ENCODE results near the gene GATAD2B.
A peak's percentile ranks its signal among the peaks of the same experiment; 100 is the strongest.
"Not testable (repeated sequence)": the region's sequence is repeated elsewhere in the genome, so short reads cannot be mapped to it uniquely, and the experiment has no call there.

Gene GATAD2B

DNA sequence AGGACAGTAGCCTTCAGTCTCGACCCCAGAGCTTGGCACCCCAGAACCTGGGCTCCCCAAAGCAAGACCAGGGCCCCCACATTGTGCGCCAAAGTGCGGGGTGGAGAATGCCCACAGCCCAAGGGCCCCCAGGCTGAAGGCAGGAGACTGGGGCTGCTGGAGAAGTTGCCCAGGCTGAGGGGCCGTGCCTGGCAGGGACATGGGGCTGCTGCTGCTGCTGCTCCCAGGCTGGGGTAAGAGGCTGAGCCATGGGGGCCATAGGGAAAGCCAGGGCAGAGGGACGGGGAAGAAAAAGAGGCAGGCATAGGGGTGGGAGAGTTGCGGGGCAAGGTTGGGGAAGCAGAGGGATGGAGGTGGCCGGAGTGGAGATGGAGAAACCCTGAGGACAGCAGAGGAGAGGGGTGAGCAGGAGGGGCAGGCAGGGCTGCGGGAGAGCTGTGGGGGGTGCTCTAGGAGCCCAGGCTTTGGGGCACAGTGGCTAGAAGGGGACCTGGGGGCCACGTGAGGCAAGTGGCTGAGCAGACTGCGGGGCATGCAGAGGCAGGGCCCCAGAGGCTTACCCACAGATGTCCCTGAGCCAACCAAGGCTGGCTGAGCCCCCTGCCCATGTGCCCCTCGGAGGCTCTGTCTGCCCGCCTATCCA lies 128.7 kb downstream of the GATAD2B start:
- no peak for DNase-seq

DNA sequence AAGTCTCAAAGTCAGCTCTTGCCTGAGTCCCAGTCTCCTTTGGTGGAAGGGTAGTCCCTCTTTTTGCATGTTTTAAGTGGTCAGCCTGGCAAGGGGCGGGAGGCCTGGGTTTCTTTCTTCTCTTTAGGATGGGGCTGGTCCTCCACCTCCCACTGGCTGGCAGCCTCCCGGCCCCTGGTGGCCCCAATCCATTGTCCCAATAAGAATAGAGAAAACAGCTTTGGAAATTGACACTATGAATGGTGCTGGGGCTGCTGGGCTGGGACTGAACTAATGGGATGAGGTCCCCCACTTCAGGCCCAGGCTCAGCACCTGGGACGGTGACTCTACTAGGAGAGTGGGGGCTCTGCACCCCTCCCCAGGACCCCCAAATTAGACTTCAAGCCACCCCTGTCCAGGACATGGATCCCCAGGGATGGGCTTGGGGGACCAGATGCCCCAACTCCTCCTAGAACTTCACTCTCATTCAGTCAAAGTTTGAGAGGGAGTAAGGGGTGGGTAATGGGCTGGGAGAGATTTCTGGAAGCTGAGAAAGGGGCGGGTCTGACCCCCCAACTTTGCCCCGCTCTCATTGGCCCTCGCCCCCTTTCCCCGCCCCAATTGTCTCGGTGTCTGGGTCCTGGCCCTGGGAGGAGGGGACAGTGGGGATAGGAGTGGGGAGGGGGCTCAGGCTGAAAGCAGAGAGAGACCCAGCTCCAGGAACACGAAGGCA lies 129.4 kb downstream of the GATAD2B start:
- DNase-seq: no peak

DNA sequence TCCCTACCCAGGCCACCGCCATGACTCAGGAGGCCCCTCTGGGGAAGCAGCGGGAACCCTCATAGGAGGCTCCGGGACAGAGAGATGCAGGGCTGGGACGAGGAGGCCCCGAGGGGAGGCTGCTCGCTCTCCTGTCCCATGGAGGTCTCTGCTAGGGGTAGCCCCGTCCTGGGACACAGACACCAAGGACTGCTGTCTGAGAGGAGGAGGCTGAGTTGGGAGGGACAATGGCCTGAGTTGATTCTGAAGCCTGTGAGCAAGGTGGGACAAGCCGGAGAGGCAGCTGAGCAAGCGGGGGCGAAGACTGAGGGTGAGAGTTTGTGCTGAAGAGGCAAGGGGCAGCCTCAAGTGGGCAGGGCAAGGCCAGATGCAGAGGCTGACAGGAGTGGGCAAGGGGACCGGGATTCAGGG lies 130.1 kb downstream of the GATAD2B start:
- DNase-seq: no peak

DNA sequence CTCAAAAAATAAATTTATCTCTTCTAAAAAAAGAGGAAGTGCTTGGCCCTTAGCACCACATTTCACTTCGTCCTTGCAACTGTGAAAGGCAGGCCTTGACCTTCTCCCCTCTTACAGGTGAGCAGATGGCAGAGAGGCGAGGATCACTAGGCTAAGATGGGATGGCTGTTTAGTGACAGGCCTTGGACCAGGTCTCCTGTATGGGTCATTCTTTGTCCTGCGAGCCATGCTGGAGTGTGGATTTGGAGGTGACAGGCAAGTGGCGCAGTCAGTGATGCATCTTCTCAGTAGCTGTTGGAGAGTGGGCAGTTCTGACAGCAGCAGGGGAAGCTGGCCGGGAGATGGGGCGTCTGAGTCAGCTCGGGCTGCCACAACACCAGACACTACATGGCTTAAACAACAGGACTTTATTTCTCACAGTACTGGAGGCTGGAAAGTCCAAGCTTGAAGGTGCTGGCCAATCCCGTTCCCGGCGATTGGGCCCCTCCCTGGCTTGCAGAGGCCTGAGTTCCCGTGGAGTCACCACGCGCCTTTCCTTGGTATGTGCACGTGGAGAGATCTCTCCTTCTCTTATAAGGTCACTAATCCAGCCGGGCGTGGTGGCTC lies 131.0 kb downstream of the GATAD2B start:
- DNase-seq: no peak

DNA sequence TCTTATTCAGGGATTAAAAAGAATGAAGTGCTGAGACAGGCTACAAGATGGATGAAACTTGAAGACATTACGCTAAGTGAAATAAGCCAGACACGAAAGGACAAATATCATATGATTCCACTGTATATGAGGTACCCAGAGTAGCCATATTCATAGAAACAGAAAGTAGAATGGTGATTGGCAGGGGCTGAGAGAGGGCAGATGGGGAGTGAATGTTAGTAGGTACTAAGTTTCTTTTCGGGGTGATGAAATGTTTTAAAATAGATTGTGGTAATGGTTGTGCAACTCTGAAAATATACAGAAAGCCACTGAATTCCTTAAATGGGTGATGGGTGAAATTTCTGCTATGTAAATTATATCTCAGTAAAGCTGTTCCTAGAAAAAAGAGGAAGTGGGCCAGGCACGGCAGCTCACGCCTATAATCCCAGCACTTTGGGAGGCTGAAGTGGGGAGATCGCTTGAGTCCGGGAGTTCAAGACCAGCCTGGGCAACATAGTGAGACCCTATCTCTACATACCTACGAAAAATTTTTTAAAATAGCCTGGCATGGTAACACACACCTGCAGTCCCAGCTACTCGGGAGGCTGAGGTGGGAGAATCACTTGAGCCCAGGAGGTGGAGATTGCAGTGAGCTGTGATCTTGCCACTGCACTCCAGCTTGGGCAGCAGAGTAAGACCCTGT lies 131.7 kb downstream of the GATAD2B start:
- DNase-seq: no peak

DNA sequence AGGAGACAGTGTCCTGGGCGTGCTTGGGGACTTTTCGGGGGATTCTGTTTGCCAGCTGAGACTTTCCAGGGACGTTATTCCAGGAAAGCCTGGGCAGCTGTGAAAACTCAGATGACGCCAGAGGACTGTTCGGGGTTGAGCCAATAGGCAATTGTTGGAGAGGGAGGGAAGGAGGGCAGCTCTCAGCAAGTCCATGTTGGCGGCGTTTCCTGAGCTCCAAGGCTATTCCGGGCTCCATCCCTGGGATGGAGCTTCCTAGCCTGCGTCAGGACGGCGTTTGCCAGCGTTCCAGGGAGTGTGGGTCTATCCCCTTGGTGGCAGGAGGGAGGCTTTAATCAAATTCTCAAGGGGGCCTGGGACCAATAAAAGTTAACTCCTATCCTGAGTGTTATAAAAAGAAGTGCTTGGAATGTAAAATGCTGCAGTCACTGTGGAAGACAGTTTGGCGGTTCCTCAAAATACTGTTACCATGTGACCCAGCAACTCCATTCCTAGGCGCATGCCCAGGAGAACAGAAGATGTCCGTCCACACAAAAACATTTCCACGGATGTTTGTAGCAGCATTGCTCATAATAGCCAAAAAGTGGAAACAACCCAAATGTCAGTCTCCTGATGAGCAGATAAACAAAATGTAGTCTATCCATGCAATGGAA lies 132.3 kb downstream of the GATAD2B start:
- DNase-seq: no peak

DNA sequence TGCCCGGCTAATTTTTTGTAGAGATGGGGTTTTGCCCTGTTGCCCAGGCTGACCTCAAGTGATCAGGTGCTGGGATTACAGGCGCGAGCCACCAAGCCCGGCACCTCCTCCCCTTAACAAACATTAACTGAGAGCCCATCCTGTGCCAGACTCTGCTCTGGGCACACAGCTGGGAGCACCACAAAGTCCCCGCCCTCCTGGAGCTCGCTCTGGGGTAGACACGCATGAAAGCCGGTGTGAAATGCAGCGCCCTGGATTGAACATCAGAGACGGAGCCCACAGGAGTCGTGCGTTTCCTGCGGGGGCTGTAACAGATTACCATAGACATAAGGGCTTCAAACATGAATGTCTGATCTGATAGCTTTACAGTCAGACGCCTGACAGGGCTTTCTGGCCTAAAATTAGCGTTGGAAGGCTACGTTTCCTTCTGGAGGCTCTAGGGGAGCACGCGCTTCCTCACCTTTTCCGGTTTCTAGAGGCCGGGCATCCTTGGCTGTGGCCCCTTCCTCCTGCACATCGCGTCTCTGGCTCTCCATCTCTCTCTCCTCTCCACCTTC lies 133.2 kb downstream of the GATAD2B start:
- no peak for DNase-seq

DNA sequence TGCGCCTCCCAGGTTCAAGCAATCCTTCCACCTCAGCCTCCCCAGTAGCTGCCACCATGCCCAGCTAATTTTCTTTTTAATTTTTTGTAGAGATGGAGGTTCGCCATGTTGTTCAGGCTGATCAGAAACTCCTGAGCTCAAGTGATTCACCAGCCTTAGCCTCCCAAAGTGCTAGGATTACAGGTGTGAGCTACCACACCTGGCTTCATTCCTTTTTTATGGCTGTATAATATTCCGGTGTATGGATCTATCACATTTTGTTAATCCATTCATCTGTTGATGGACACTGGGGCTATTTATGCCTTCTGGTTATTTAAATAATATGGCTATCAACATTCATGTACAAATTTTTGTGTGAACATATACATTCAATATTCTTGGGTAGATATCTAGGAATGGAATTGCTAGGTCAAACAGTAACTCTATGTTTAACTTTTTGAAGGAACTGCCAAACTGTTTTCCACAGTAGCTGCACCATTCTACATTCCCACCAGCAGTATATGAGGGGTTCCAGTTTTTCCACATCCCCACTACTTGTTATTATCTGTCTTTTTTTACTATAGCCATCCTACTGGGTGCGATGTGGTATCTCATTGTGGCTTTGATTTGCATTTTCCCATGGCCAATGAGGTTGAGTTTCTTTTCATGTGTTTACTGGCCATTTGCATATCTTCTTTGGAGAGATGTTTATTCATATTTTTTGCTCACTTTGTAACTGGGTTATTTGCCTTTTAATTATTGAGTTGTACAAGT lies 136.6 kb downstream of the GATAD2B start:
- no peak for DNase-seq

DNA sequence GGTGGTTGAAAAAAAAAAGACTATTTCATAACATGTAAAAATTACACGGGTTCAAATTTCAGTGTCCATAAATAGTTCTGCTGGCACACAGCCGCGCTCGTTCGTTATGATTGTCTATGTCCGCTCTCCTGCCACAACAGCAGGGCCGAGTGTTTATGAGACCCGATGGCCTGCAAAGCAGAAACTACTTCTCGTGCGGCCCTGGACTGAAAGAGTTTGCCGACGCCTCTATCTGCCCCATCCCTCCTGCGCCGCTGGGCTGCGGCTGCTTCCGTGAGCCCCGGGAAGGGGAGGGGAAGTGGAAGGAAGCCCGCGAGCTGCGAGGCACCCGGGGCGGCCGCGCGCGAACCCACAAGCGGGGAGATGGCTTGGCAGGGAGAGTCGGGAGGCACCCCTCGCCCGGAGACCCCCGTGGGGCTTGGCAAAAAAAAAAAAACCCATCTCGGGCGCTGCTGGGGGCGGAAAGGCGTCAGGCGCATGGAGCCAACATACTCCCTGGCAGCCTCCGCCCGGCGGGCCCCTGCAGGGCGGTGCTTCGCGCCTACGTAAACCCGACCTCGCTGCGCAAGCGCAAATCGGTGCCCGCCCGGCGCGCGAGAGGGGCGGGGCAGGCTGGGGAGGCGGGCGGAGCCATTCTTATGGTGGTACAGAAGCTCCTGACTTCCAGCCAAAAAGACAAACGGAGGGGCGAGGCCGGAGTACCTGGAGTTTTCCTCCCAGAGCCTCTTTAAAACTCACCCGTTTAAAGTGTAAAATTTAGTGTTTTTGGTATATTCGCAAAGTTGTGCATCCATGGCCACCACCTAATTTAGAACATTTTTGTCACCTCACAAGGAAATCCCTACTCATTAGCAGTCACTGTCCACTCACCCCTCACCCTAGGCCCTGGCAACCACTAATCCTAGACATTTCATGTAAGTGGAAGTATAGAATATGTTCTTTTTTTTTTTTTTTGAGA lies 139.3 kb downstream of the GATAD2B start:
- peak; percentile 91 for DNase-seq

DNA sequence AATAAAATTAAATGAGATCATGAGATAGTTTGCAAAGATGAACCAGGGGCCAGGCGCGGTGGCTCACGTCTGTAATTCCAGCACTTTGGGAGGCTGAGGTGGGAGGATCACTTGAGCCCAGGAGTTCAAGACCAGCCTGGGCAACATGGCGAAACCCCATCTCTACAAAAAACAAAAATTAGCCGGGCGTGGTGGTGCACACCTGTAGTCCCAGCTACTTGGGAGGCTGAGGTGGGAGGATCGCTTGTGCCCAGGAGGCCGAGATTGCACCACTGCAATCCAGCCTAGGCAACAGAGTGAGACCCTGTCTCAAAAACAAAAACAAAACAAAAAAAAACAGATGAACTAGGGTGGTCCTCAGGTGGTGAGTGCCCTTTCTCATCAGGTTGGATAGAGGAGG lies 140.1 kb downstream of the GATAD2B start:
- not testable (repeated sequence) for DNase-seq

DNA sequence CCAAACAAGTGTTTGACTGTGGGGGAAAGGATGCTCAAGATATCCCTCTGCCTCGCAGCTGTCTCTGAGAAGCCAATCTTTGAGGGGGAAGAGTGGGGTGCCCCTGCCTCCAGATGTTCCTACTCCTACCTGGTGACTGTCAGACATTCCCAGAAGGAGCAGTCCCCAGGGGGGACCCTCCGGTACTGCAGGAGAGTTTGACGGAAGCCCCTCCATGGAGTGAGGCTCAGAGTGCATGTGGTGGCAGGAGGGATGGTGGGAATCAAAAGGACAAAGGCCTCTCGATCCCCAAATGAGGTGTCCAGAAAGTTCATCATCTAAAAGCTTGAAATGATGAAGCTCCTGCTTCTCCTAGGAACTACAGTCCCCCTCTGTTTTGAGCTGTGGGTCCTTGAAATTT lies 142.2 kb downstream of the GATAD2B start:
- DNase-seq: no peak

DNA sequence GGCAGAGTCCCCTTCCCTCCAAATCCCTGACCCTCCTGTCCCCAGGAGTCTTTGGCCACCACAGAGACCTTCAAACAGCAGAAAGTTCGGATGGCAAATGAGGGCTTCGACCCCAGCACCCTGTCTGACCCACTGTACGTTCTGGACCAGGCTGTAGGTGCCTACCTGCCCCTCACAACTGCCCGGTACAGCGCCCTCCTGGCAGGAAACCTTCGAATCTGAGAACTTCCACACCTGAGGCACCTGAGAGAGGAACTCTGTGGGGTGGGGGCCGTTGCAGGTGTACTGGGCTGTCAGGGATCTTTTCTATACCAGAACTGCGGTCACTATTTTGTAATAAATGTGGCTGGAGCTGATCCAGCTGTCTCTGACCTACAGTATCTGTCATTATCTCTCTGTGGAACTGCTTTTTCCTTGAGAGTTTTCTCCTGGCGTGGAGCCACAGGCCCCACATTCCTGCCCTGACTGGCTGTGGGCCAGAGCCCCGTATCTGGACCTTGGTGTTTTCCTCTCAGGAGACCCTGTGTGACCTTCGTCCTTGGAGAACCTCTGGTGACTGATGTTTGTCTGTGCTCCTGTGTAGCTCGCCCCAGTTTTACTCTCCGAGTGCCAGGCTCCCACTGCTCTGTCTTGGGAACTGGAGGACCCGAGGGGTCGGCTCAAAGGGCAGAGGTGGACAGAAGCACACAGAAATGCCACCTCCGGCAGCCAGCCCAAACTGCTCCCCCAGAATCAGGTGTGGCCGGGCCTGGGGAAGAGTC lies 142.8 kb downstream of the GATAD2B start:
- DNase-seq: no peak

DNA sequence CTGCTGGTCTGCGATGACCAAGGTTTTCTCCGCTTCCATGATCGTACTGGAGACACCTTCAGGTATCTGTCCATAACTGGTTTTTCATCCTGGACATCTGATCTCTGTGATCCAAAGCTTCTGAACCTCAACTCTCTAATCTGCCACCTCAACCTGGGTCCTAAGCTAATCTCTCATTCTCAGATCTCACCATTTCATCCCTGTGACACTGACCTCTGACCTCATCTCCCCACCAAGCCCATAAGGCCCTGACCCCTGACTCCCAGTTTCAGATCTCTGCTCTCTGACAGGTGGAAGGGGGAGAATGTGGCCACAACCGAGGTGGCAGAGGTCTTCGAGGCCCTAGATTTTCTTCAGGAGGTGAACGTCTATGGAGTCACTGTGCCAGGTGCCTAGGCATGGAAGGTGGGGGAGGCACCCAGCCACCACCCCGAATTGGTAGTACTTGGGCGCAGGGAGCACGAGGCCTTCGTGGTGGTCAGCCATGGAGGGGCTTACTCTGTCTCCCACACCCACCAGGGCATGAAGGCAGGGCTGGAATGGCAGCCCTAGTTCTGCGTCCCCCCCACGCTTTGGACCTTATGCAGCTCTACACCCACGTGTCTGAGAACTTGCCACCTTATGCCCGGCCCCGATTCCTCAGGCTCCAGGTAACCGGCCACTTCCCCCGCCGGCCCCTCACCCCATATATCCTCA lies 143.8 kb downstream of the GATAD2B start:
- no peak for DNase-seq

DNA sequence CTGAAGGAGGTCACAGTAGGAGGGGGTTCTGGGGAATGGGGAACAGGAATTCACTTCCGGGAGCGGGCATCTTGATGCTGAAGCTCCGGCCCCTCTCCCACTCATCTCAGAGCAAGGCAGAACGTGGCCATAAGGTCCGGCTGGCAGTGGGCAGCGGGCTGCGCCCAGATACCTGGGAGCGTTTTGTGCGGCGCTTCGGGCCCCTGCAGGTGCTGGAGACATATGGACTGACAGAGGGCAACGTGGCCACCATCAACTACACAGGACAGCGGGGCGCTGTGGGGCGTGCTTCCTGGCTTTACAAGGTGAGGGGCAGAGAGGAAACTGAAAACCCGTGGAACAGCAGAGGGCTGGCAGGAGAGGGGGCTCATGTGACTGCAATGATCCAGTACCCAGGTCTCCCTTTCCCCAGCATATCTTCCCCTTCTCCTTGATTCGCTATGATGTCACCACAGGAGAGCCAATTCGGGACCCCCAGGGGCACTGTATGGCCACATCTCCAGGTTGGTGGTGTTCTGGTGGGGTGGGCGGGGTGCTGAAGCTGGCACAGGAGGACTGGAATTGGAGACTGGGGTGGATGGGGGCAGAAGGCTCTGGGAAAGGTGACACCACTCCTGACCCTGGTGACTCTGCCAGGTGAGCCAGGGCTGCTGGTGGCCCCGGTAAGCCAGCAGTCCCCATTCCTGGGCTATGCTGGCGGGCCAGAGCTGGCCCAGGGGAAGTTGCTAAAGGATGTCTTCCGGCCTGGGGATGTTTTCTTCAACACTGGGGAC lies 144.5 kb downstream of the GATAD2B start:
- no peak for DNase-seq

DNA sequence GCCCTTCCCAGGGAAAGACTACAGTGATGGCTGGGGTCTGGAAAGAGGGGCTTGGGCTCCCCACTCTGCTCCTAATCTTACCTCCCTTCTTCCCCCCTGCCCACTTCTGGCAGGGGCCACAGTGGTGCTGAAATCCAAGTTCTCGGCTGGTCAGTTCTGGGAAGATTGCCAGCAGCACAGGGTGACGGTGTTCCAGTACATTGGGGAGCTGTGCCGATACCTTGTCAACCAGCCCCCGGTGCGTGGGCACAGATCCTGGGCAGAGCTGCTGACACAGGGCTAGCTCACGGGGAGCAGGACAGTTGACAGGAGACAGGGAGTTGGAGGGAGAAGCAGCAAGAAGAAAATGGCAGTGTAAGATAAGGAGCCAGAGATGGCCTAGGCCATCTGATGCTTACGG lies 145.1 kb downstream of the GATAD2B start:
- no peak for DNase-seq

DNA sequence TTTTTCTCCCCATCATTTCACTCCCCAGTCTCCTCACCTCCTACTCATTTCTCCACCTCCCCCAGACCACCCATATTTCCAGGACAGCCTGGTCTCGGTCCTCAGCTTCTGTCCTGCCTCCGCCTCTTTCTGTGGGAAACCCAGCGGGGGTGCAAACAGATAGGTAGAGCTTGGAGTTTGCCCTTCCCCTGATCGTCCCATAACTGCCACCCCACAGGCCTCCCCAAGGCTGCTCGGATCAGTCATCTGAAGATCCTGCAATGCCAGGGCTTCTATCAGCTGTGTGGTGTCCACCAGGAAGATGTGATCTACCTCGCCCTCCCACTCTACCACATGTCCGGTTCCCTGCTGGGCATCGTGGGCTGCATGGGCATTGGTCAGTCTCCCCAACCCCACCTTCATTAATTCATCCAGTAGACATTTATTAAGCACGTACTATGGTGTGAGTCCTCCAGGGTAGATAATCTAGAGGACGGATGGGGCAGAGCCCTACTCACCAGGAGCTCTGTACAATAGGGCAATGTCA lies 145.9 kb downstream of the GATAD2B start:
- DNase-seq: no peak

DNA sequence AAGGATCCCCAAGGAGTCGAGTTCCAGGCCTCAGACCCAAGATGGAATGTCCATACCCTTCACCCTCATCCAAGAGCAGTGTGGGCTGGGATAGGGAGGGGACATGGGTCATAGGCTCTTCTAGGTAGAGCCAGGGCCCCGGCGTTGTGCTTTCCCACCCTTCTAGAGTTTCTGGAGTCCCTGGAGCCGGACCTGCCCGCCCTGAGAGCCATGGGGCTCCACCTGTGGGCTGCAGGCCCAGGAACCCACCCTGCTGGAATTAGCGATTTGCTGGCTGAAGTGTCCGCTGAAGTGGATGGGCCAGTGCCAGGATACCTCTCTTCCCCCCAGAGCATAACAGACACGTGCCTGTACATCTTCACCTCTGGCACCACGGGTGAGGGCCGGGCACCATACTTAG lies 146.4 kb downstream of the GATAD2B start:
- DNase-seq: no peak

Measured in activated naive CD4-positive, alpha-beta T cell treated with anti-CD3 and anti-CD28 coated beads, Interleukin-2, amount 50 U/mL, for 16 hours (primary cell).